Measurements from ENCODE around the gene RAMACL.

GRCh38 chr6:166608774-166609173, 22.3 kb upstream of the RAMACL start:
- TF ChIP-seq CTCF (IDR thresholded peaks at IDR 0.05) (no peak), POLR2A (IDR thresholded peaks at IDR 0.05) (no peak)
